ENCODE measurements around the gene DEFB113.

Gene DEFB113

DNA sequence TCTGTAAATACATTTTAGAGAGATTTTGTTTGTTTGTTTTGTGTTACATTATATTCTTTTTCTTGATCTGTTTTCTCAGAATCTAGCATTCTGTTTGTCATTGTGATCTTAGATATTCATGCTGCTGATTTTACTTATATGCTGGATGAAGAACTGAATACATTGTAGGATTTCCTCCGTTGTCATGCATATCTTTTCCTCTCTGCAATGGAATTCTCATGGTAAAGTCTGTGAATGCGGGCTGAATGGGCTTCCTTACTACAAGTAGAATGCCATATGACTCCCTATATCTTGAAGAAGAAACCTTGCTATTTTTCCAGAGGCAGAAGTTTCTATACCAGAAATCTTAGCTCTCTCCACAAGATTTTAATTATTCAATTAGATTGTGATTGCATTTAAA, 3.1 kb downstream of the DEFB113 start:
- Histone ChIP-seq H3K4me3 (ENCODE audit: low read length) (no peak overlapping the region), H3K9ac (ENCODE audit: low read length) (no peak overlapping the region), H3F3A (ENCODE audit: insufficient read depth, low read length) (no peaks in the 10 kb centered on the region), H3K79me2 (ENCODE audit: low read length) (no peaks in the 10 kb centered on the region), H4K20me1 (ENCODE audit: insufficient read depth, low read length) (no peaks in the 10 kb centered on the region), H3K9me2 (replicated peaks; ENCODE audit: insufficient read depth, low read length) (no peaks in the 10 kb centered on the region), H3K9me3 (replicated peaks; ENCODE audit: insufficient read depth, low read length) (no peaks in the 10 kb centered on the region), H3K4me1 (ENCODE audit: low read length) (no peaks in the 10 kb centered on the region), H2AFZ (ENCODE audit: low read length) (no peak overlapping the region), H3K27me3 (replicated peaks; ENCODE audit: insufficient read depth, low read length) (no peaks in the 10 kb centered on the region), H3K36me3 (replicated peaks; ENCODE audit: insufficient read depth, low read length) (no peaks in the 10 kb centered on the region), H3K27ac (ENCODE audit: low read length) (no peak overlapping the region), H3K4me2 (ENCODE audit: low read depth, low read length) (no peak overlapping the region)
- no peak for TF ChIP-seq EZH2 (optimal IDR thresholded peaks at IDR 0.05; ENCODE audit: low read depth, low read length)
- no peak for TF ChIP-seq EZH2phosphoT487 (IDR thresholded peaks at IDR 0.05; ENCODE audit: low read length)
- TF ChIP-seq CTCF (IDR thresholded peaks at IDR 0.05; ENCODE audit: low read length) = no peak
- DNase-seq = no peak

- Histone ChIP-seq H3K9me2 (replicated peaks; ENCODE audit: insufficient read depth, low read length) (no peaks in the 10 kb centered on the region), H3K9ac (ENCODE audit: low read length) (no peak within 1 kb of the TSS), H4K20me1 (ENCODE audit: insufficient read depth, low read length) (no peaks in the 10 kb centered on the region), H3K27ac (ENCODE audit: low read length) (no peak within 1 kb of the TSS), H3K4me1 (ENCODE audit: low read length) (no peaks in the 10 kb centered on the region), H3K4me3 (ENCODE audit: low read length) (no peak within 1 kb of the TSS), H3K27me3 (replicated peaks; ENCODE audit: insufficient read depth, low read length) (no peaks in the 10 kb centered on the region), H3K36me3 (replicated peaks; ENCODE audit: insufficient read depth, low read length) (no peaks in the 10 kb centered on the region), H3K9me3 (replicated peaks; ENCODE audit: insufficient read depth, low read length) (no peaks in the 10 kb centered on the region), H3F3A (ENCODE audit: insufficient read depth, low read length) (no peaks in the 10 kb centered on the region), H2AFZ (ENCODE audit: low read length) (no peak within 1 kb of the TSS), H3K79me2 (ENCODE audit: low read length) (no peaks in the 10 kb centered on the region), H3K4me2 (ENCODE audit: low read depth, low read length) (no peak within 1 kb of the TSS)
- no peak for DNase-seq
- TF ChIP-seq CTCF (IDR thresholded peaks at IDR 0.05; ENCODE audit: low read length) (no peak), EZH2phosphoT487 (IDR thresholded peaks at IDR 0.05; ENCODE audit: low read length) (no peak), EZH2 (optimal IDR thresholded peaks at IDR 0.05; ENCODE audit: low read depth, low read length) (no peak)
These were observed 5.4 kb downstream of the DEFB113 start, which contains the start of gene DEFB114 for GRCh38 chr6:49964064-49964463. DEFB114 (minus strand) TSS chr6:49964164; CDS start chr6:49964105, 59 bp downstream.

- no peaks in the 10 kb centered on the region for H4K20me1 ChIP-seq (ENCODE audit: insufficient read depth, low read length)
- H3F3A ChIP-seq (ENCODE audit: insufficient read depth, low read length) = no peaks in the 10 kb centered on the region
- no peak overlapping the region for H2AFZ ChIP-seq (ENCODE audit: low read length)
- H3K4me2 ChIP-seq (ENCODE audit: low read depth, low read length) = no peak overlapping the region
- H3K9ac ChIP-seq (ENCODE audit: low read length) = no peak overlapping the region
- H3K9me3 ChIP-seq (replicated peaks; ENCODE audit: insufficient read depth, low read length) = no peaks in the 10 kb centered on the region
- no peaks in the 10 kb centered on the region for H3K27me3 ChIP-seq (replicated peaks; ENCODE audit: insufficient read depth, low read length)
- no peaks in the 10 kb centered on the region for H3K4me1 ChIP-seq (ENCODE audit: low read length)
- H3K36me3 ChIP-seq (replicated peaks; ENCODE audit: insufficient read depth, low read length) = no peaks in the 10 kb centered on the region
- H3K9me2 ChIP-seq (replicated peaks; ENCODE audit: insufficient read depth, low read length) = no peaks in the 10 kb centered on the region
- H3K79me2 ChIP-seq (ENCODE audit: low read length) = no peaks in the 10 kb centered on the region
- no peak for DNase-seq
- no peak overlapping the region for H3K4me3 ChIP-seq (ENCODE audit: low read length)
- no peak overlapping the region for H3K27ac ChIP-seq (ENCODE audit: low read length)
- TF ChIP-seq CTCF (IDR thresholded peaks at IDR 0.05; ENCODE audit: low read length) (no peak), EZH2 (optimal IDR thresholded peaks at IDR 0.05; ENCODE audit: low read depth, low read length) (no peak), EZH2phosphoT487 (IDR thresholded peaks at IDR 0.05; ENCODE audit: low read length) (no peak)
These were observed 11.2 kb downstream of the DEFB113 start for GRCh38 chr6:49958180-49958579.

Data from MM.1S (cell line).